HG02852 (cell line): ENCODE results near the gene RFX4.
"Not testable (repeated sequence)": the region's sequence is repeated elsewhere in the genome, so short reads cannot be mapped to it uniquely, and the experiment has no call there.

Source experiments
- ATAC-seq: cut with Tn5 transposase; IDR thresholded peaks from one replicate; pipeline ENCODE4 v1.9.1; 2021; ENCODE audit warnings: mild to moderate bottlenecking, moderate library complexity; ENCODE audit not compliant: unreplicated experiment

RFX4 gene

DNA sequence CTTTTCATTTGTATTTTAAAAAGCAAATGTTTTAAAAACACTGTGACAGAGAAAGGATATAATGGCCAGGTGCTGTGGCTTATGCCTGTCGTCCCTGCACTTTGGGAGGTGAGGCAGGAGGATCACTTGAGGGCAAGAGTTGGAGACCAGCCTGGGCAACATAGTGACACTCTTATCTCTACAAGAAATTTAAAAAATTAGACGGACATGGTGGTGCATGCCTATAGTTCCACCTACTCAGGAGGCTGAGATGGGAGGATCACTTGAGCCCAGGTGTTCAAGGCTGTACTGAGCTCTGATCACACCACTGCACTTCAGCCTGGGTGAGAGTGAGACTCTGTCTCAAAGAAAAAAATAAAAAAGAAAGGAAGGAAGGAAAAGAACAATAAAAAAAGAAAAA, 7.8 kb downstream of the RFX4 start:
- no peak for ATAC-seq

DNA sequence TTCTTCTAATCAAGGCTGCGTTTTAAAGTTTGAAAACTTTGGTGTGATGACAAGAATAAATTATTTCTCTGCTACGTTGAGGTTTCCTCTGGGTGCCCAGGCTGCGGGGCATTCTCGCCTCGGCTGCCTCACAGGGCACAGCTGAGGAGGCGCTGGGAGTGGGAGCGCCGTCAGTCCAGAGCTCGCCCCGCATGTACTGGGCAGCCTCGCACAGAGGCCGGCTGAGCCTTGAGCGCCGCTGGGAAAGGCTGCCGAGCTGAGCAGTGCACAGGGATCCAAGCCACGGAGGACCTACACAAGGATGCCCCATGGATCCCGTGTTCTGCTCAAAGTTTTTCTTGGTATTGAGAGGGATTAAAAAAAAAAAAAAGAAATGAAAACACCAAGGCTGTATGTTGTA, 11.6 kb downstream of the RFX4 start:
- ATAC-seq, result no peak

DNA sequence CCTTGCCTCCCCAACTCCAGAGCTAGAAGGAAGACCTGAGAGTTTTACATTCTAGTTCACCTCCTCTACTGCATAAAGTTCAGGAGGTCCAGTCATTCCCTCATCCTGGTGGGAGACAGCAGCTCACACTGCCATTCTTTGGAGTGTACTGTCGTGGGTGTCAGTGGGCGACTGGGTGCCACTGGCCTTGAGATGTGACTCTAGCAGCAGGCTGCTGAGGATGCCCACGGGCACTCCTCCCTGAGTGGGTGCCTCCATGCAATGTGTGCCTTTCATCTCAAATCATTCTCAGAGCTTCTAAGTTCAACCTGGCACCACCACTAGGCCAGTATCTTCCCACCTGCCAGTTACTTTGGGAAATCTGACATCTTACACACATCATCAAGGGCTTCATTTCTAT, 12.5 kb downstream of the RFX4 start:
- ATAC-seq, result no peak

DNA sequence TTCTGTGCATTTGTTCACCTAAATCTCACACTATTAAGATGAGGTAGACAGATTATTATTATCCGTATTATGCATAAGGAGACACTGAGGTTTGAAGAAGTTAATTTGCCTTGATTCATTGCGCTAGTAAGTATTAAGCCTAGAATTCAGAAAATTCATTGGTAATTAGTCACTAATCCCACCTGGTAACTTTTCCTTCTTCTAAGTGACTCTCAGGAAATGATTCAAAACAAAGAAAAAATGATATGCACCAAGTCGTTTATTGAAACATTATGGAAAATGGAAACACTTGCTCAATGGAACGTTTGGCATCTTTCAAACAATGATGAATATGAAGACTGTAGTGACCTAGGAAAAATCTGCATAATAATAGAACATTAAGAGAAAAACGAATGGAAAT, 15.2 kb downstream of the RFX4 start:
- ATAC-seq, result no peak

DNA sequence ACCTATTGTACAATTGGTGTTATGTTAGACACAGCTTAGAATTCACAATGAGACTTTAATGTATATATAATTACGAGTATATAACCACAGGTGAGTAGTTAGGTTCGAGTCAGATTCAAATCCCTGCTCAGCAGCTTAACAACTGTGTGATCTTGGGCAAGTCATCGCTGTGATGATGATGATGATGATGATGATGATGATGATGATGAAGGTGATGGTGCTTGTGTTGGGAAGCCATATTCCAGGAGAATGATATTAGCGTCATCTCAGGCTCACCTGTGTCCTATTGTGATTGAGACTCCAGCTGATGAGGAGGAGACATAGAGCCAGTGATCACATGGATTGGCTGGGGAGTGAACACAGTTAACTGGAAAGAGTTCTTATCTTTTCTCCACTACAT, 16.5 kb downstream of the RFX4 start:
- no peak for ATAC-seq

DNA sequence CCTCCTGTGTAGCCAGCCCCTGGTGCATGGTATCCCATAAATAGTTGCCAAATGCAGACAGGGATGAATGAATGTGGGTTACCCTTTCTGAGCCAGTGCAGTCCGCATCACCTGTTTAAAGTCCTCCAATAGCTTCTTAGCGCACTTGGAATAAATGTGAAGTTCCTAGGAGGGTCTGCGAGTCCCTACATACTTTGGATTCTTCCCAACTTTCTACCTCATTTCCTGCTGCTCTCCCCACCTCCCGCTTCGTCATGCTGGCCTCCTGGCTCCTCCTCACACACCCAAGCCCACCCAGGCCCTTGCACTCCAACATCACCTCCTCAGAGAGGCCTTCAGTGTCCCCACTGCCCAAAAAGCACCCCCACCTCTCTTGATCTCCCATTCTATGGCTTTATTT, 17.7 kb downstream of the RFX4 start:
- ATAC-seq, result no peak

DNA sequence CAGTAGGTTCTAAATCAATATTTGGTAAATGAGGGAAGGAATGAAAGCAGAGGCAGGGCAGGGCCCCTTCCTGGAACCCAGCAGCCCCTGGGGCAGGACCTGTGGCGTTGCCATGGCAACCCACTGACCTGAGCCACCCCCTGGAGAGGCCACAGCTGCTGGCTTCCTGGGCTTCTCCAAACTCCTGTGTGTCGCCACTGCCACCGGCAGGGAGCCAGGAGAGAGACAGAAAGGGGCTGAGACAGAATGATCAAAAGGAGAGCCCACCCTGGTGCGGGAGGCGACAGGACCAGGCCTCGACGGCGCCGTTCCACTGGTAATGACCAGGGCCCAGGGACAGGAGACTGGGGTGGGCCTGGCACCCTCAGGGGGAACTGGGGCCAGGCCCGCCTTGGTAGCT, 18.2 kb downstream of the RFX4 start:
- ATAC-seq, result no peak

DNA sequence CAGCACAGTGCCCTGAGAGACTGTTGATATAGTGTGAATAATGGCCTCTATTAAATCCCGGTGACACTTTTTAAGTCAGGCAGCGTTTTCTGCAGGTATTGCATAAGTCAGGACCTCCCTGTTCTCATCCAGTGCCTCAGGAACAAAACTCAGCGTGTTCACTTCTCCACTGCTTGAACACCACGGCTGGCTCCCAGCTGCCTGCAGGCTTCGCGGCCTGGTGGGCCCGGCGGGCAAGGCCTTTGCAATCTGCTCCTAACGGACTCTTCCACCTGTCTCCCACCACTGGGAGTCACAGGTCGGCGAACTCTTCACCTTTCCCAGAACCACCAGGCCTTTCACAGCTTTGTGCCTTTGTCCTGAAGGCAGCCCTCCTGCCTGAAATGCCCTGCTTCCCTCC, 18.7 kb downstream of the RFX4 start:
- no peak for ATAC-seq

DNA sequence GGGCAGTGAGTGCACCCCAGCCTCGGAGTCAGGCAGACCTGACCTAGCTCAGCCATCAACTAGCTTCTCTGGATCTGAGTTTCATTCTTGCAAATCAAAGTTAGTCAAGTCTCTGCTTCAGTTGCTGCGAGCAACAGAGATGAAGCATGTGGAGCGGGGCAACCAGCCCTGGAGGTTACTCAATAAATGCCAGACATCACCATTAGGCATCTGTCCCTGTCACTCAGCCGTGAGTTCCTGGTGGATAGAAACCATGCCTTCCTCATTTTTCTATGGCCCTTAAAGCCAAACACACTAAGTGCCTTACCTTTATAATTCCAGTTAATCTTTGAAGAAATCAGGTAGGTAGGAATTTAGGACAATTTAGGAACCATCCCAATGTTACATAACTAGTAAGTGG, 19.3 kb downstream of the RFX4 start:
- no peak for ATAC-seq

DNA sequence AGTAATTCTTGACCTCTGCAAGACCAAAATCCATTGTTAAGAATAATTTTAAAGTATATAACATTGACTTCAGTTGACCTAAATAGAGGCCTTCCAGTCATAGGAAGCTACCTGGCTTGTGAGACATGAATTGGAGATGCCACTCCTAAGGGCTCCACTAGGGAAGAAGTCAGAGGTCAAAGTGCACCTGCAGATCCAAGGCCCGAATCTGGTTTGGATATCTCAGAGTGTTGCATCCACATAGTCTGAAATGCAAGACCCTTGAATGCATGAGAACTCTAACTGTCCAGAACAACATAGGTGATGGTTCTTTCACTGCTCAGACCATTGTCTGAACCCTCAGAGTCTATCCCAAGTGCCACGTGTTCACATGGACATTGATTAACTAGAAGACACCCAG, 22.4 kb downstream of the RFX4 start:
- no peak for ATAC-seq

DNA sequence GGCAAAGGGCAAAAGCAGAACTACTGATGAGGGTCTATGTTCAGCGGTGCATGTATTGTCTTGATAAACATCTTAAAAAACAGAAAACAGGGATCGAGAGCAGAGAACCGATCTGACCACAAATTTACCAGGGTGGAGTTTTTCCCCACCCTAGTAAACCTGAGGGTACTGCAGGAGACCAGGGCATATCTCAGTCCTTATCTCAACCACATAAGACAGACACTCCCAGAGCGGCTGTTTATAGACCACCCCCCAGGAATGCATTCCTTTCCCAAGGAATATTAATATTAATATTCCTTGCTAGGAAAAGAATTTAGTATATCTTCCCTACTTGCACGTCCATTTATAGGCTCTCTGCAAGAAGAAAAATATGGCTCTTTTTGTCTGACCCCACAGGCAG, 37.8 kb downstream of the RFX4 start:
- not testable (repeated sequence) for ATAC-seq

DNA sequence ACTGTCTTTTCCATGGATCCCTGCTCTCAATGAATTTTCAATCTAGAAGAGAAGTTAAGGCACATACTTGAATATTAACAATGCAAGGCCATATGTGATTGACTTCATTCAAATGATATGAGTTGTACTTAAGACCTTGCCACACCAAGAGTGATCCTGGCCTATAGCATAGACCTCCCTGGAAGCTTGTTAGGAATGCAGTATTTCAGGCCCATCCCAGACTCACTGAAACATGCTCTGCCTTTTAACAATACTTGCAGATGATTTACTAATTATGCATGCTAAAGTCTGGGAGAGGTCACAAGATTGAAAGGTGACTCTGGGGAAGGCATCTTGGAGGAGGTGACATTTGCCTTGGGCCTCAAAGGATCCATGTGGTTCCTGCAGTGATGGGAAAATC, 43.2 kb downstream of the RFX4 start:
- ATAC-seq, result no peak

DNA sequence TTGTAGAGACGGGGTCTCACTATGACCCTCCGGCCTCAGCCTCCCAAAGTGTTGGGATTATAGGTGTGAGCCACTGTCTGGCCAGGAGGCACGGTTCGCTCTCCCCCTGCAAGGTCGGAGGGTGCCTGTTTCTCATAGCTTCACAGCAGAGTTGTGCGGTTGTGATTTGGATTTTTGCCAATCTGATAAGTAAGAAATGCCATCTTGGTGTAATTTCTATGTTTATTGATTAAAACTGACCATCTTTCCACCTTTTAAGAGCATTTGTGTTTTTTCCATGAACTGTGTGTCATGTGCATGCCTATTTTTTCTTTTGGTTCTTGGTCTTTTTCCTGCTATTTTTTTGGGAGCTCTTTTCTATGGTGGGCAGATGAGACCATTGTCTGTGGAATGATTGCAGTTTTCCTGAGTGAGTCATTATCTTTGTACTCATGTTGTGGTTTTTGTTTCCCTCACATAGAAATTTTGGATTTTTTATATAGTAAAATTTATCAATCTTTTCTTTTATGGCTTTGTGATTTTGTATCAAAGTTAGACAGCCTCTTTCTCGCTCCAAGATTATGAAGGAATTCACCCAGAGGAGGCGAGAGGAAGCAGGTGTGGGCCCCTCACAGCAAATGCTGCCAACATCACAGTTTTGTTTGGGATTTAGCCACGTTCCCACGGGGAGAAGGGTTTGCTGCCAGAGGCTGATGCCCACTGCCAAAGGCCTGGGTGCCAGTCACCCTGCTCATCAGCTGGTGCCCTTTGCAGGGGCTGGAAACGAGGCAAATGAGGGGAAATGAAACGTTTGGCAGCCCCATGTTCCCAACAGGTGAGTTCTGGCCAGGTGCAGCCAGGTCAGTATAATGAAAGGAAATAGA, 47.2 kb downstream of the RFX4 start:
- ATAC-seq, result no peak

DNA sequence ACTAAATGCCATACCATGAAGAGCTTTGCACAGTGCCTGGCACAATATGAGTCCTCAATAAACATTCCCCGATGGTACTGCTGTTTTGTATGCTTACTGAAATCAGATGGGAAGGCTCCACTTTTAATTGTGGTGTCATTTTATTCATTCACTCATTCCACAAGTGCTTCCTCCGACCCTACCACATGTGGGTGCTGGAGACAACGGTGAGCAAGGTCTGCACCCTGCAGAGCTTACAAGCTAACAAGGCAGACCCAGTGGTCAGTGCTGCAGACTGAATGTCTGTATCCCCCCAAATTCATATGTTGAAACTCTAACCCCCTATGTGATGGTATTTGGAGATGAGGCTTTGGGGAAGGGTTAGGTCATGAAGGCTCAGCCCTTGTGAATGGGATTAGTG, 48.3 kb downstream of the RFX4 start:
- ATAC-seq, result no peak

DNA sequence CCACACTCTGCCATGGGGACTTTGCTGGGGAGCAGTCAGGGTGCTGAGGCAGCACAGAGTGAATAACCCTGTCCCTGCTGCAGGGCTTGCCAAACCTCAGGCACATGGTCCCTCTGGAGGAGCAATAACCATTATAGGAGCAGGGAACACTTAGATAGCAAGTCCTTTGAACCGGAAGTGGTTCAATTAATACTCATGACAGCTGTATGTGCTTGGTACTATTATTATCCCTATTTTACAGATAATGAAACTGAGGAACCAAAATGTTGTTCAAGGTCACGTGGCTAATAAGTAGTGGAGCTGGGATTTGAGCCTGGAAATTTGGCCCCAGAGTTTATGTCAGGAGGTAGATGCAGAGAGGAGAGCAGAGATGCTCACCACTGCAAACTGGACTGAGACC, 49.0 kb downstream of the RFX4 start:
- no peak for ATAC-seq

DNA sequence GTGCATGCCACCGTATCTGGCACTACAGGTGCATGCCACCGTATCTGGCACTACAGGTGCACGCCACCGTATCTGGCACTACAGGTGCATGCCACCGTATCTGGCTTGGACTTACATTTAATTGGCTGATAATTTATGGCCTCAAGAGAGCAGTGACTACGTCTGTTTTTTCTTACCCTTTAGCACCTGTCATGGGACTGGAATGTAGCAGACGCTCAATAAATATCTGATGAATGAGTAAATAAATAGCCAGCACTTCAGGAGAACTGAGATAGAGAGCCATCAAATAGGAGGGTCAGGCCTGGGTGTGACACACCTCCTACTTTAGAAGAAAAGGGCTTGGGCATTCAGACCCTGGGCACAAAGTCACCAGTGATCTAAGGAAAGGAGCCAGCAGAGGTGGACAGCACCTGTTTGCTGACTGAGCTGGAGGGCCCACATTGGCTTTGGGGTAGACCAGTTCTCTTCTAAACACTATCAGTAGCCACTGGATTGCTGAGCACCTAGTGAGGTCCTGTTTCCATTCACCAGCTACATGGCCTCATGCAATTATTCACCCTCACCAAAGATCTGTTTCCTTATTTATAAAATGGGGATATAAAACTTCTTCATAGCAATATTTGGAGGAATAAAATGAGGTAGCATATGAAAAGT, 50.1 kb downstream of the RFX4 start:
- ATAC-seq, result no peak

DNA sequence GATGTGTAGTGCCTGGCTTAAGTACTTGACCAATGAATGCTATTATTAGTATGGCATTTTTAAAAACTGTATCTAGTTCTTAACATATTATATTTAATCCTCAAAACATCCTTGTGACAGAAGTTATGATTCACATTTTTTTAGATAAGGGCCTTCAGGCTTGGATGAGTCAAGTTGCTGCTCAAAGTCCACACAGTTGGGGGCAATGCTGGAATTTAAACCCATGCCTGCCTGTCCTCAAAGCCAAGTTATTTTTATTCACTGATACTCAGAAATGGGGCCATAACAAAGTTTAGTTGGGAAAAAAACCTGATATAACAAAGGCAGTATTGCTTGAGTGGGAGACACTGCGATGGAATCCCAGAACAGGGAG, 50.6 kb downstream of the RFX4 start:
- ATAC-seq, result no peak

DNA sequence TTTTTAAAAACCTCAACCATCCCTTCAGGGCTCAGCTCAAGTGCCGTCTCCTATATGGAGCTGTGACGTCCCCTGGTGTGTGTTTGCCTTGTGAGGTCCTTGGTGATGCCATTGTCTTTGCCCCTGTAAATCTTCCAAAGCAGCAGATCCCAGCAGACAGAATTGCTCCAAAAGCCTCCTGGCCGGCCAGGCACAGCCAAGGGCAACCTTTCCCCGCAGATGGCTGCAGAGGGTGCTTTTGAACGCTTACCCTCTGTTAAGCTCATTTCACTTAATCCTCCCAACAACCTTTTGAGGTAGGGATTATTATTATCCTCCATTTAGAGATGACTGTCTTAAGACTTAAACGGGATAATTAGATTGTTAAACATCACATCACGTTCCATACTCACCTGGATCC, 51.4 kb downstream of the RFX4 start:
- ATAC-seq, result no peak

DNA sequence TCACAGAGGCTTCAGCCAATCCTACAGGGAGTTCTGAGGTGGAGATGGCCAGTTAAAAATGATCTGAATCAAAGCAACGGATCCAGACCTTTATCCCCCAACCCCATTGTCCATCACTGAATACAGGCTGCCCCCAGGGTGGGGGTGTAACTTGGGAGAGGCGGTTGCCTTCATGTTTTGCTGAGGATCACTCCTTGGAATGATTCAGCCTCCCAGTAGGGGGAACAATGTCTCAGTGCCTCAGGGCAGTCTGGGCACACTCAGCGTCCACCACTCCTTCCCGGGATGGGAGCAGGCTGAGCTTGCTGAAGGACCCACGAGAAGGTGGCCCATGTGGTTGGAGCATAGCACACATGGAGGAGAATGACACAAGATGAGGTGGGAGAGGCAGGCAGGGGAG, 60.2 kb downstream of the RFX4 start:
- ATAC-seq, result no peak

DNA sequence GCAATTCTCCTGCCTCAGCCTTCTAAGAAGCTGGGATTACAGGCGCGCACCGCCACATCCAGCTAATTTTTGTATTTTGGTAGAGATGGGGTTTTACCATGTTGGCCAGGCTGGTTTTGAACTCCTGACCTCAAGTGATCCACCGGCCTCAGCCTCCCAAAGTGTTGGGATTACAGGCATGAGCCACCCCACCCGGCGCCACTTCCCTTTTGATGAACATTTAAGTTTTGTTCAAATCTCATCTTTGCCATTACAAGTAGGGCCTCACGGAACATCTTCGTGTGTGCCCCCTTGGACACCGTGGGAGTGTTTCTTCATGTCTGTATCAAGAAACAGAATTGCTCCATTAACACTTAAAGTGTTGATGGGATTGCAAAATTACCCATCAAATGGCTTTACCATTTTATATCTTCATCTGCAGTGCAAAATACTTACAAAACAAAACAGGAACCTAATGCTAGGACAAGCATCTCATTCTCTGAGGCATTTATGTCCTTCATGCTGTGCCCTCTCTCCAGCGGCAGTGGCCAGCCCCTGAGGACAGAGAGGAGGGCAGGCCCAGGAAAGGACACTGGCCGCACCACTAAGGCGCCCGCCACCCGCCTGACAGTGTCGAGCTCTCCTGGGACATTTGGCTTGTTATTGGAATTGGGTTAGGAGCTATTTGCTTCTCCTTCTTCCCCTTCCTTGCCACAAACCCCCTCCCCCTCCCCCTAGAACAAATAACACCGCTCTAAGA, 61.7 kb downstream of the RFX4 start:
- ATAC-seq, result no peak

DNA sequence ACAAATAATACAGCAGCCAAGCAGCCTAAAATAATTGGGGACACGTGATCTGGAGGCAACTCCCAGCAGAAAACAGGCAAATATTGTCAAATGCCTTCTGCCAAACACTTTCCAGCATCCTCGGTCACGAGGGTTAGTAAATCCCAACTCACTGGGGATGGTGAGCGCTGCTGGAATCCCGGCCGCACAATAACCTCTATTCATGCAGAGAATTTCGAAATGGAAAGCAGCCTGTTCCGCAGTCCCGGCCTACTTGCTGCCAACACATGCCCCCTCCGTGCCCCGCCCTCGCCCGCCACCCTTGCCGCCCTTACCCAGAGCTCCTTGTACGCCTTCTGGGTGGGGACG, 62.2 kb downstream of the RFX4 start:
- ATAC-seq, result no peak
